ENCODE measurements around the gene NSMF. TPM values are rescaled to one million over a fixed set of nuclear protein-coding genes. Genes with fewer than 3 reads are reported as not detected.

Gene NSMF
- total and polyA plus RNA-seq, 2 of the 8 experiments (the other 6 are each of a cell fraction or from before 2014, with no cell fraction given), result 56.7 to 65.1 TPM

- TF ChIP-seq, protein P1, sequence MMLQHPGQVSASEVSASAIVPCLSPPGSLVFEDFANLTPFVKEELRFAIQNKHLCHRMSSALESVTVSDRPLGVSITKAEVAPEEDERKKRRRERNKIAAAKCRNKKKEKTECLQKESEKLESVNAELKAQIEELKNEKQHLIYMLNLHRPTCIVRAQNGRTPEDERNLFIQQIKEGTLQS (IDR thresholded peaks at IDR 0.05; ENCODE audit: insufficient read depth, low read depth, low read length), result no peak
- TF ChIP-seq TEAD4 (IDR thresholded peaks at IDR 0.05; ENCODE audit: low read depth, low read length), result no peak
- no peak for TF ChIP-seq CREB1 (IDR thresholded peaks at IDR 0.05)
- no peak for TF ChIP-seq MAFK (IDR thresholded peaks at IDR 0.05; ENCODE audit: low read depth, low read length)
- no peak for TF ChIP-seq RNF2 (IDR thresholded peaks at IDR 0.05; ENCODE audit: borderline replicate concordance, low read depth, low read length, missing control alignments, poor library complexity, severe bottlenecking)
- TF ChIP-seq E2F6 (IDR thresholded peaks at IDR 0.05), result no peak
- no peak for TF ChIP-seq RBBP5 (IDR thresholded peaks at IDR 0.05; ENCODE audit: borderline replicate concordance, low read depth, low read length)
- TF ChIP-seq CBX8 (IDR thresholded peaks at IDR 0.05; ENCODE audit: borderline replicate concordance, low read depth, low read length), result no peak
Measured at GRCh38 chr9:137398561-137399468, 60.3 kb downstream of the NSMF start (continued).

Measured in H1 (cell line).